OCI-LY3 (cell line): ENCODE measurements around the gene EFNA5.

Source experiments
- H2AFZ ChIP-seq: fragments of 200-600, 300-600 bp; shearing (Covaris generic); 2 replicates; pipeline ENCODE4 v1.6.0; 2014; ENCODE audit warnings: antibody characterized with exemption, low read depth, low read length
- H3K27ac ChIP-seq: fragments of 200-600, 300-600 bp; sonication (generic); 2 replicates; pipeline ENCODE4 v1.5.1; 2014; ENCODE audit warnings: mild to moderate bottlenecking, low read length, moderate library complexity, mixed read lengths
- H3K27me3 ChIP-seq: fragments of 200-600, 300-600 bp; sonication (generic); 2 replicates; pipeline ENCODE4 v1.6.1; 2014; ENCODE audit warnings: low read depth, low read length, mixed read lengths
- H3K36me3 ChIP-seq: fragments of 200-600, 300-600 bp; sonication (generic); replicated peaks from 2 replicates; pipeline ENCODE3; 2014; ENCODE audit warnings: low read depth, low read length, mixed read lengths
- H3K4me1 ChIP-seq: fragments of 300-600, 200-600 bp; sonication (generic); 2 replicates; pipeline ENCODE4 v1.6.1; 2014; ENCODE audit warnings: low read length, mixed read lengths
- H3K4me2 ChIP-seq: fragments of 200-600, 300-600 bp; sonication (generic); 2 replicates; pipeline ENCODE4 v1.6.1; 2014; ENCODE audit warnings: low read length, mixed read lengths
- H3K4me3 ChIP-seq: fragments of 300-600, 200-600 bp; sonication (generic); 2 replicates; pipeline ENCODE4 v1.5.1; 2014; ENCODE audit warnings: antibody characterized with exemption, mild to moderate bottlenecking, low read length, moderate library complexity
- H3K79me2 ChIP-seq: fragments of 300-600, 200-600 bp; shearing (Covaris generic); 2 replicates; pipeline ENCODE4 v1.6.1; 2014; ENCODE audit warnings: mild to moderate bottlenecking, low read length, mixed read lengths
- H3K9ac ChIP-seq: fragments of 300-600, 200-600 bp; shearing (Covaris generic); 2 replicates; pipeline ENCODE4 v1.6.0; 2014; ENCODE audit warnings: mild to moderate bottlenecking, low read length, moderate library complexity
- H3K9me3 ChIP-seq: fragments of 200-600, 300-600 bp; shearing (Covaris generic); 2 replicates; pipeline ENCODE4 v1.6.1; 2014; ENCODE audit warnings: low read length, mixed read lengths; ENCODE audit not compliant: insufficient read depth
- H4K20me1 ChIP-seq: fragments of 200-600, 300-600 bp; sonication (generic); 2 replicates; pipeline ENCODE4 v1.6.1; 2016; ENCODE audit warnings: low read length, mixed read lengths; ENCODE audit not compliant: insufficient read depth
- CTCF ChIP-seq: fragments of 200-600, 300-600 bp; sonication (generic); IDR thresholded peaks from 2 replicates; pipeline ENCODE4 v1.5.1; 2014; ENCODE audit warnings: antibody characterized with exemption, low read length, low read depth
- EZH2phosphoT487 ChIP-seq: fragments of 200-600 bp; shearing (Covaris generic); IDR thresholded peaks from 2 replicates; pipeline ENCODE4 v1.6.1; 2018; ENCODE audit warnings: antibody characterized with exemption, mixed run types, low read depth

The EFNA5 gene

GRCh38 chr5:107443897-107444296, 226.8 kb downstream of the EFNA5 start:
- H4K20me1 ChIP-seq, result no peaks in the 10 kb centered on the region
- no peak overlapping the region for H2AFZ ChIP-seq
- no peaks in the 10 kb centered on the region for H3K27me3 ChIP-seq
- no peak overlapping the region for H3K27ac ChIP-seq
- H3K36me3 ChIP-seq, result no peaks in the 10 kb centered on the region
- H3K4me1 ChIP-seq, result no peaks in the 10 kb centered on the region
- no peak overlapping the region for H3K4me2 ChIP-seq
- H3K4me3 ChIP-seq, result no peak overlapping the region
- no peak overlapping the region for H3K9ac ChIP-seq
- no peaks in the 10 kb centered on the region for H3K9me3 ChIP-seq
- no peaks in the 10 kb centered on the region for H3K79me2 ChIP-seq
- no peak for TF ChIP-seq EZH2phosphoT487
- no peak for TF ChIP-seq CTCF

- TF ChIP-seq EZH2phosphoT487, result no peak
- no peak for TF ChIP-seq CTCF
- no peak overlapping the region for H3K4me3 ChIP-seq
- no peak overlapping the region for H2AFZ ChIP-seq
- no peaks in the 10 kb centered on the region for H3K9me3 ChIP-seq
- no peaks in the 10 kb centered on the region for H4K20me1 ChIP-seq
- no peak overlapping the region for H3K4me2 ChIP-seq
- no peaks in the 10 kb centered on the region for H3K79me2 ChIP-seq
- H3K4me1 ChIP-seq, result no peaks in the 10 kb centered on the region
- H3K27me3 ChIP-seq, result no peaks in the 10 kb centered on the region
- H3K27ac ChIP-seq, result no peak overlapping the region
- no peaks in the 10 kb centered on the region for H3K36me3 ChIP-seq
- no peak overlapping the region for H3K9ac ChIP-seq
These were observed 228.3 kb downstream of the EFNA5 start for GRCh38 chr5:107442452-107442851.

GRCh38 chr5:107439832-107440231, 230.9 kb downstream of the EFNA5 start:
- Histone ChIP-seq H3K27me3 (no peaks in the 10 kb centered on the region), H3K4me2 (no peak overlapping the region), H3K9me3 (no peaks in the 10 kb centered on the region), H3K9ac (no peak overlapping the region), H3K27ac (no peak overlapping the region), H3K36me3 (no peaks in the 10 kb centered on the region), H2AFZ (no peak overlapping the region), H3K79me2 (no peaks in the 10 kb centered on the region), H3K4me1 (no peaks in the 10 kb centered on the region), H3K4me3 (no peak overlapping the region), H4K20me1 (no peaks in the 10 kb centered on the region)
- TF ChIP-seq CTCF (no peak), EZH2phosphoT487 (no peak)

- H3K4me1 ChIP-seq, result no peaks in the 10 kb centered on the region
- no peak overlapping the region for H3K4me2 ChIP-seq
- no peaks in the 10 kb centered on the region for H3K27me3 ChIP-seq
- H3K4me3 ChIP-seq, result no peak overlapping the region
- TF ChIP-seq EZH2phosphoT487, result no peak
- no peak for TF ChIP-seq CTCF
- no peak overlapping the region for H3K9ac ChIP-seq
- no peaks in the 10 kb centered on the region for H3K36me3 ChIP-seq
- H3K27ac ChIP-seq, result no peak overlapping the region
- no peaks in the 10 kb centered on the region for H3K9me3 ChIP-seq
- H3K79me2 ChIP-seq, result no peaks in the 10 kb centered on the region
- no peak overlapping the region for H2AFZ ChIP-seq
- no peaks in the 10 kb centered on the region for H4K20me1 ChIP-seq
These were observed 232.7 kb downstream of the EFNA5 start for GRCh38 chr5:107437986-107438510.
